IMR-90 (cell line): Measurements from ENCODE around the gene PLD5. TPM values are rescaled to one million over a fixed set of nuclear protein-coding genes. Genes with fewer than 3 reads are reported as not detected.

Experiments
- ATAC-seq: fragments of 200-7000 bp; cut with Tn5 transposase; 2 replicates; pipeline ENCODE4 v1.9.1; 2020; ENCODE audit warnings: low read depth, mild to moderate bottlenecking, moderate library complexity
- BruUV-seq: library from RNA; stranded (reverse); fragments of 400-500 nt; replicated peaks from 2 replicates; lab custom pipeline; 2021; lab: Mats Ljungman, UMichigan
- CTCF ChIA-PET: fragments of 300-600 bp; formaldehyde crosslinking; extraction: SDS; loops from one replicate; lab custom pipeline; 2021; ENCODE audit warnings: antibody characterized with exemption; lab: Yijun Ruan, JAX
- POLR2A ChIA-PET: fragments of 300-600 bp; sonication (Branson Sonifier 250); formaldehyde crosslinking; loops from one replicate; lab custom pipeline; 2022; ENCODE audit warnings: antibody characterized with exemption; ENCODE audit not compliant: unreplicated experiment; lab: Charles Lee
- DNase-seq: peaks from one replicate; pipeline ENCODE4 v3.0.0; 2013
- H2AFZ ChIP-seq: replicated peaks from 2 replicates; pipeline ENCODE3; 2013; ENCODE audit warnings: low read length, mild to moderate bottlenecking; ENCODE audit not compliant: poor library complexity
- H2AK5ac ChIP-seq: 2 replicates; pipeline ENCODE4 v1.6.1; 2013; ENCODE audit warnings: low read depth, low read length, inconsistent platforms
- H2AK9ac ChIP-seq: replicated peaks from 2 replicates; pipeline ENCODE3; 2013; ENCODE audit warnings: mild to moderate bottlenecking, low read depth, low read length, moderate library complexity; ENCODE audit not compliant: poor library complexity
- H2BK120ac ChIP-seq: 2 replicates; pipeline ENCODE4 v1.6.1; 2013; ENCODE audit warnings: low read depth, low read length, inconsistent platforms
- H2BK15ac ChIP-seq: 3 replicates; pipeline ENCODE4 v1.6.1; 2013; ENCODE audit warnings: low read depth, low read length, inconsistent platforms
- H2BK20ac ChIP-seq: 2 replicates; pipeline ENCODE4 v1.6.1; 2013; ENCODE audit warnings: low read depth, mild to moderate bottlenecking, inconsistent platforms, low read length, moderate library complexity
- H2BK5ac ChIP-seq: 2 replicates; pipeline ENCODE4 v1.6.1; 2013; ENCODE audit warnings: mild to moderate bottlenecking, low read depth, low read length, inconsistent platforms; ENCODE audit not compliant: poor library complexity, severe bottlenecking
- H3K14ac ChIP-seq: replicated peaks from 2 replicates; pipeline ENCODE4 v1.6.1; 2013; ENCODE audit warnings: low read depth, low read length, inconsistent platforms
- H3K18ac ChIP-seq: 2 replicates; pipeline ENCODE4 v1.6.1; 2013; ENCODE audit warnings: low read depth, low read length, control low read depth
- H3K23ac ChIP-seq: 2 replicates; pipeline ENCODE4 v1.6.1; 2013; ENCODE audit warnings: low read depth, low read length, inconsistent platforms
- H3K27ac ChIP-seq: 2 replicates; pipeline ENCODE4 v1.5.1; 2013; ENCODE audit warnings: mild to moderate bottlenecking, control low read depth, low read length; ENCODE audit not compliant: insufficient read depth
- H3K27me3 ChIP-seq: 2 replicates; pipeline ENCODE4 v1.6.1; 2013; ENCODE audit warnings: low read length; ENCODE audit not compliant: control insufficient read depth, insufficient read depth
- H3K36me3 ChIP-seq: 2 replicates; pipeline ENCODE4 v1.6.1; 2013; ENCODE audit warnings: low read length, mixed read lengths; ENCODE audit not compliant: control insufficient read depth, insufficient read depth
- H3K4ac ChIP-seq: 2 replicates; pipeline ENCODE4 v1.6.1; 2013; ENCODE audit warnings: low read depth, low read length, inconsistent platforms
- H3K4me1 ChIP-seq: 2 replicates; pipeline ENCODE4 v1.6.1; 2013; ENCODE audit warnings: low read length, mixed read lengths; ENCODE audit not compliant: control insufficient read depth, insufficient read depth
- H3K4me2 ChIP-seq: 2 replicates; pipeline ENCODE4 v1.6.1; 2013; ENCODE audit warnings: low read depth, mild to moderate bottlenecking, control low read depth, low read length, moderate library complexity
- H3K4me3 ChIP-seq: 2 replicates; pipeline ENCODE4 v1.5.1; 2013; ENCODE audit warnings: low read depth, mild to moderate bottlenecking, control low read depth, low read length, moderate library complexity; ENCODE audit not compliant: insufficient read depth
- H3K56ac ChIP-seq: 2 replicates; pipeline ENCODE4 v1.6.1; 2013; ENCODE audit warnings: low read length, inconsistent platforms; ENCODE audit not compliant: insufficient read depth; ENCODE audit errors: extremely low read depth
- H3K79me1 ChIP-seq, 2 experiments: 2 replicates each; pipeline ENCODE4 v1.6.1; 2013; ENCODE audit warnings: low read length in 2 of 2, inconsistent platforms in 1 of 2, low read depth in 1 of 2
- H3K9ac ChIP-seq: 2 replicates; pipeline ENCODE4 v1.6.1; 2013; ENCODE audit warnings: low read depth, low read length, control low read depth
- H3K9me1 ChIP-seq: 2 replicates; pipeline ENCODE4 v1.6.1; 2013; ENCODE audit warnings: low read length, inconsistent platforms; ENCODE audit not compliant: insufficient read depth
- H3K9me3 ChIP-seq: 2 replicates; pipeline ENCODE4 v1.6.1; 2013; ENCODE audit warnings: low read length; ENCODE audit not compliant: control insufficient read depth, insufficient read depth
- H4K20me1 ChIP-seq: 2 replicates; pipeline ENCODE4 v1.6.1; 2013; ENCODE audit warnings: low read length, inconsistent platforms; ENCODE audit not compliant: insufficient read depth
- H4K5ac ChIP-seq: 2 replicates; pipeline ENCODE4 v1.6.1; 2013; ENCODE audit warnings: mild to moderate bottlenecking, low read depth, low read length, control low read depth
- H4K8ac ChIP-seq, 2 experiments: 2 replicates each; pipeline ENCODE4 v1.6.1; 2013; ENCODE audit warnings: low read depth in 2 of 2, low read length in 2 of 2, control low read depth in 1 of 2, inconsistent platforms in 1 of 2
- H4K91ac ChIP-seq: 2 replicates; pipeline ENCODE4 v1.6.1; 2013; ENCODE audit warnings: low read depth, low read length, inconsistent platforms; ENCODE audit not compliant: insufficient read depth
- CEBPB ChIP-seq: IDR thresholded peaks from 2 replicates; pipeline ENCODE4 v1.6.1; 2012; ENCODE audit warnings: low read depth, low read length, improper control_type of control experiment
- POLR2A ChIP-seq: IDR thresholded peaks from 2 replicates; pipeline ENCODE4 v1.6.1; 2012; ENCODE audit warnings: mild to moderate bottlenecking, low read depth, low read length
- WGBS, 2 experiments: methylation state at CpG; one replicate each; pipeline versions ENCODE4 v1.1.5 to v1.1.7; 2013; ENCODE audit warnings: missing lambda C conversion rate in 2 of 2; ENCODE audit not compliant: insufficient read length in 1 of 2; ENCODE audit errors: extremely low coverage in 2 of 2; 5-methylcytosine and 5-hydroxymethylcytosine counted together
- dilution Hi-C: fragments of 300-500 bp; cut with HindIII; formaldehyde crosslinking; loops from one replicate; pipeline ENCODE4 v1.14.3; 2018; ENCODE audit warnings: low sequenced_read_pairs; ENCODE audit not compliant: unreplicated experiment
- in situ Hi-C: fragments of 300-500 bp; cut with MboI; formaldehyde crosslinking; loops from 3 replicates; pipeline ENCODE4 v1.14.3; 2019; ENCODE audit warnings: low sequenced_read_pairs, inconsistent platforms, mixed read lengths
- intact Hi-C: fragments of 100-400 bp; cut with micrococcal nuclease; formaldehyde crosslinking; loops from 2 replicates; pipeline ENCODE4 v1.10.0; 2022
- polyA plus RNA-seq, 3 experiments: library from polyadenylated mRNA; depleted of rRNA; stranded (reverse); fragments of >200 nt; gene quantifications; 2 replicates each; pipeline ENCODE4 v1.2.3, GENCODE V29; 2012; ENCODE audit warnings: low replicate concordance in 1 of 3
- total RNA-seq: library from RNA; depleted of rRNA; stranded (reverse); fragments of >200 nt; gene quantifications from 2 replicates; pipeline ENCODE4 v1.2.3, GENCODE V29; 2012

The PLD5 gene
- total and polyA plus RNA-seq, 2 of the 4 experiments (the other 2 are of a cell fraction) = not detected

DNA sequence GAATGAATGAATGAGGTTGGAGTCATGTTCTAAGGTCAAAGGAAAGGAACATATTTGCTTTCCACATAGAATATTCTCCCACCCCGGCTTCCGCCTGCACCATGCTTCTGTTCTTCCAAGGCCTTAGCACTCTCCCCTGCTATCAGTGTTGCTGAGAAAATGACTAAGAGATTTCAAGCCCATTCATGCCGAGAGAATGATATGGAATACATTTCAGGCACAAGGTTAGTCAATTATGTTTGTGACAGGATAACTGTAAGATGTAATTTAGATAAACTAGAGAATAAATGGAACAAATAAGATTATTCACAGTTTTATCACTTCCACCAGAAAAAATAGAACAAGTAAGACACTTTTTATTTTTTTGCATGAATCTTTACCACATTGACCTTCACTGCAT lies 122.6 kb downstream of the PLD5 start:
- Histone ChIP-seq H4K20me1 (no peaks in the 10 kb centered on the region), H3K36me3 (no peaks in the 10 kb centered on the region), H3K27me3 (no peaks in the 10 kb centered on the region), H3K18ac (no peak overlapping the region), H2BK15ac (no peak overlapping the region), H2BK5ac (no peak overlapping the region), H3K4ac (no peak overlapping the region), H3K9me1 (no peaks in the 10 kb centered on the region), H2BK120ac (no peak overlapping the region), H3K4me3 (no peak overlapping the region), H2AK5ac (no peak overlapping the region), H3K9me3 (peaks cover 30% of the 10 kb centered on the region), H4K8ac (no peak overlapping the region), H3K14ac (no peak overlapping the region), H4K91ac (no peak overlapping the region), H2AK9ac (no peak overlapping the region), H3K9ac (no peak overlapping the region), H3K27ac (no peak overlapping the region), H3K23ac (no peak overlapping the region), H2AFZ (no peak overlapping the region), H4K5ac (no peak overlapping the region), H3K4me2 (no peak overlapping the region), H2BK20ac (no peak overlapping the region), H3K4me1 (no peaks in the 10 kb centered on the region), H3K79me1 (no peaks in the 10 kb centered on the region), H3K56ac (no peak overlapping the region)
- TF ChIP-seq POLR2A (no peak), CEBPB (no peak)
- intact Hi-C loops (no loop called here), in situ Hi-C loops (no loop called here), dilution Hi-C loops (no loop called here)
- POLR2A ChIA-PET = no interaction called here
- BruUV-seq = no TSS peak
- WGBS, 2 experiments = no CpG with 5 or more reads among the region's 3 CpGs
- ATAC-seq = no peak
- DNase-seq = no peak
- CTCF ChIA-PET = no interaction called here
